Measurements from ENCODE around the gene FRMD4A.

GRCh38 chr10:14271621-14272020, 59.1 kb downstream of the FRMD4A start:
- TF ChIP-seq POLR2A (IDR thresholded peaks at IDR 0.05; ENCODE audit: low read depth, low read length) = no peak
- no peak for TF ChIP-seq CTCF (conservative IDR thresholded peaks at IDR 0.05; ENCODE audit: low read depth, low read length)
- TF ChIP-seq RAD21 (IDR thresholded peaks at IDR 0.05; ENCODE audit: low read length) = no peak

Measured in IMR-90 (cell line).